Esophagus squamous epithelium (tissue), 4 donors: Measurements from ENCODE around the gene MBTPS2.

Experiments used
- POLR2A ChIP-seq, 4 donors: fragments of 450-650 bp; IDR thresholded peaks; one replicate each; pipeline ENCODE4 v1.6.1; 2017; ENCODE audit warnings: antibody characterized with exemption in 4 of 4, mild to moderate bottlenecking in 4 of 4, moderate library complexity in 3 of 4
- TF ChIP-seq, protein P1 (sequence below), 6 experiments: fragments of 450-650 bp in 4 of 6; fragments of 200-600 bp in 2 of 6; sonication (generic) in 2 of 6; IDR thresholded peaks; one replicate each; pipeline ENCODE4 v1.5.1; 2016 to 2019; ENCODE audit warnings: antibody characterized with exemption in 6 of 6, mild to moderate bottlenecking in 4 of 6, moderate library complexity in 4 of 6

DNA sequence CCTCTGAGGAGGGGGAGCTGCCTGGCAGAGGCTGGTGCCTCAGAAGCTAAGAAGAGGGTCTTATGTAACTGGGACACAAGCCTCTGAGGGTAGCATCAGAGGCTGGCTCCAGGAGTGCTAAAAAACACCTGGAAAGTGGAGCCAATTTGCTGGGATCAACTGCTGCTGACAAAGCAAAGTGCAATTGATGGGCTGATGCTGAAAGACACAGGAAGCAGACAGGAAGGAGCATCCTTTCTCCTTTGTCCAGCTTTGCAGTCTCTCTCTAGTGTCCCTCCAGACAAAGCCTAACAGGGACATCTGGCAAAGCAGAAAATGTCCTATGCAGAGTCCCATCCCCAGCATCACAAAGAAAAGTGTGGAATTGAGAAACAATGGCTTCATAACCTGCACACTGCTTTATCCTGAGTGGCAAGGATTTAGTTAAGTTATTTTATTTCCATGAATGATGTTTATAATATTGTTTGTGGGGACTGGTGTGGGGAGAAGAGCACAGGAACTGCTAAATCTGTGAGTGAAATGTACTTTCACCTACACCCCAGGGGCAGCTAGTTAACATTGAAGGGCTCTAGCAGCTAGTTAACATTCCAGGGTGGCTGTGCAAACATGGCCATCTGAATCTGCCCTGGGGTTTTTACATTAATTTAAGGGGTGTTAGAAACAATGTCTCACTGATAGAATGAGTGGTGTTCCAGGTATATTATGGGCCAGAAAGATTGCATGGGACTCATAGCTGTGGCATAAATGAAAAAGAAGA is 25.6 kb upstream of the MBTPS2 start:
- TF ChIP-seq POLR2A (IDR thresholded peaks at IDR 0.05) = no peak
- TF ChIP-seq, protein P1, sequence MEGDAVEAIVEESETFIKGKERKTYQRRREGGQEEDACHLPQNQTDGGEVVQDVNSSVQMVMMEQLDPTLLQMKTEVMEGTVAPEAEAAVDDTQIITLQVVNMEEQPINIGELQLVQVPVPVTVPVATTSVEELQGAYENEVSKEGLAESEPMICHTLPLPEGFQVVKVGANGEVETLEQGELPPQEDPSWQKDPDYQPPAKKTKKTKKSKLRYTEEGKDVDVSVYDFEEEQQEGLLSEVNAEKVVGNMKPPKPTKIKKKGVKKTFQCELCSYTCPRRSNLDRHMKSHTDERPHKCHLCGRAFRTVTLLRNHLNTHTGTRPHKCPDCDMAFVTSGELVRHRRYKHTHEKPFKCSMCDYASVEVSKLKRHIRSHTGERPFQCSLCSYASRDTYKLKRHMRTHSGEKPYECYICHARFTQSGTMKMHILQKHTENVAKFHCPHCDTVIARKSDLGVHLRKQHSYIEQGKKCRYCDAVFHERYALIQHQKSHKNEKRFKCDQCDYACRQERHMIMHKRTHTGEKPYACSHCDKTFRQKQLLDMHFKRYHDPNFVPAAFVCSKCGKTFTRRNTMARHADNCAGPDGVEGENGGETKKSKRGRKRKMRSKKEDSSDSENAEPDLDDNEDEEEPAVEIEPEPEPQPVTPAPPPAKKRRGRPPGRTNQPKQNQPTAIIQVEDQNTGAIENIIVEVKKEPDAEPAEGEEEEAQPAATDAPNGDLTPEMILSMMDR (IDR thresholded peaks at IDR 0.05) = no peak
